Stimulated activated CD8-positive, alpha-beta memory T cell treated with anti-CD3 and anti-CD28 coated beads, Interleukin-7, amount 100 ng/mL, for 48 hours (primary cell): Measurements from ENCODE around the gene PPP2R2C.

ENCODE experiments used
- DNase-seq, 2 donors: peaks; one replicate each; pipeline ENCODE4 v3.0.0-alpha.2; 2020; ENCODE audit warnings: low read depth in 1 of 2; ENCODE audit errors: extremely low read depth in 1 of 2

PPP2R2C gene

DNA sequence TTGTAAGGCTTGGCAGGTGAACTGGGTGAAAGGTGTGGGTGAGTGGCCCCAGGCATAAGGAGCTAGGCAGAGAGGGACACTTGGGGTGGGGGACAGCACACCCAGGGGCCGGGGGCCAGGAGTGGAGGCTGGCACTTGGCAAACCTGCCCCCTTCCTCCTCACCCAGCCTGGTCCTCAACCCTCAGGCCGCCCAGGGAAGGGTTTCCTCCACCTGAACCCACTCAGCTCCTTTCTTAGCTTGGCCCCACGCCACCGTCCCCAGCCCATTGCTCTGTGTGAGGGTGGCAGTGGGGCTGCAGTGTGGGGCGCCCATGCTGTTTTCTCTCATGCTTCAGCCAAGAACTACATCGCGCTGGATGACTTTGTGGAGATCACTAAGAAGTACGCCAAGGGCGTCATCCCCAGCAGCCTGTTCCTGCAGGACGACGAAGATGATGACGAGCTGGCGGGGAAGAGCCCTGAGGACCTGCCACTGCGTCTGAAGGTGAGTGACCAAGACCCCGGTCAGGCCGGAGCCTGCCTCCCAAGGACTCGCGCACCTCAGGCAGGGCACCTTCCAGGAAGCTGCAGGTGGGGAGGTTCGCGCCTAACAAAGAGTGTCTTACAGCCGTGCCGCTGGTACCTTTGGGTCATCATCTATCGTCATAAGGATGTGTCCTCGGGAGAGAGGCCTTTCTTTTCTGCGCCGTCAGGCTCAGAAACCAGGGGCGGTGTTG, 177.6 kb downstream of the PPP2R2C start:
- no peak for DNase-seq

DNA sequence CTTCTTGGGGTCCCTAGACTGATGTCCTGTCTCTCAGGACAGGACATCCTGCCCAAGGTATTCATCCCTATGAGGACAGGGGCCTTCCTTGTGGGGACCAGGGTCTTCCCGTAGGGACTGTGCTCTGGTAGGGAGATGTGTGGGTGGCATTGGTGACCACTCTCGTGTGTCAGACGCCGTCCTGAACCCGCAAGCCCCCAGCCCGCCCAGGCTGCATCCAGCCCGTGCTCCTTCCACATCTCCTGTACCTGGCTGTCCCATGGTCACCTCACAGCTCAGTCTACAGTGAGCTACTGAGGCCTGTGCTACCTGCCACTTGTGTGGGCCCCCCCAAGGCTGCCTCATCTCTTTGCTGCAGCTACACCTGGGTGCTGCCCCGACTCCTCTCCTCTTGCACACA, 178.8 kb downstream of the PPP2R2C start:
- DNase-seq: no peak

DNA sequence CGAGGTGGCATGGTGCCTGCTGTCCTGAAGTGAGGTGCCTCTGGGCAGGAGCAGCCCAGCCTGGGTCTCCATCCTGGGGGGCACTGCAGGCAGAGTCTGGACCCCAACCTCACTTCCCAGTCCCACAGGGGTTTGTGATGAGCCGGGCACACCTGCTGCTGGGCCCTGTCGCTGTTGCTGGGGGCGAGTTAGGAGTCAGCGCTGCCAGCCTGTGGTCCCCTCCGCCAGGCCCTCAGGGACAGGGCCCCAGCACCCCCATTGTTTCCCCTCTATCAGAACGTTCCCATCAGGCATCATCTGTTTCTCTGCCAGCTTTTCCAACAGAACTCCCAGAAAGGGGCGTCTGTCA, 179.3 kb downstream of the PPP2R2C start:
- DNase-seq: no peak

DNA sequence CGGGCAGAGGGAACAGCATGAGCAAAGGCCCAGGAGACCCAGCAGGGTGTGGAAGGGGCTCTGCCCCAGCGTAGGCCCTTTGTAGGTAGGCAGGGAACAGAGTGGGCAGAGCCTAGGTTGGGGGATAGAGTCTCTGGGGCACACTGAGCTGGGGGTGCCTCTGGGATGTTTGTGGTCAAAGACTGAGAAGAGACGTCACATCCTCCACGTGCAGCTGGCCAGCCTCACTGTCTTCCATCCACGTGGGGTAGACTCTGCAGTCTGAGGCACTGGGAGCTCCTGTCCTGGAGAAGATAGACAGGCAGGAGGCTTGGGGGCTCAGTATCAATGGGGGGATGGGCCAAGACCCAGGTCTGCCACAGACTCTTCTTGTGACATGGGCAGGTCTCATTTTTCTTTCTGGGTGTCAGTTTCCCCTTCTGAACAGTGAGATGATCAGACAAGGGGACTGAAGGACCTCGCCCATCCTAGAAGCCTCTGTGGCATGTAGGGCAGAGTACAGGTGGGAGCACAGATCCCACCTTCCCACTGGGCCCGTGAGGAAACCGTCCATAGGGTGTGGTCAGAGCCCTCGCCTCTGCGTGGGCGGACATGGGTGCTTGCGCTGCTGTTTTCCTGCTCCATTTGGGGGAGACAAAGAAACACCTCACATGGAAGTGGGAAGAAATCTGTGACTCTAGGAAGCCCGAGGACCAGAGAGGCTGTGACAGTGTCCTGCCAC, 179.9 kb downstream of the PPP2R2C start:
- DNase-seq: no peak

GRCh38 chr4:6291784-6292297, 180.6 kb downstream of the PPP2R2C start:
- DNase-seq: no peak

GRCh38 chr4:6290769-6291547, 181.5 kb downstream of the PPP2R2C start:
- no peak for DNase-seq

GRCh38 chr4:6290256-6290655, 182.2 kb downstream of the PPP2R2C start:
- no peak for DNase-seq

DNA sequence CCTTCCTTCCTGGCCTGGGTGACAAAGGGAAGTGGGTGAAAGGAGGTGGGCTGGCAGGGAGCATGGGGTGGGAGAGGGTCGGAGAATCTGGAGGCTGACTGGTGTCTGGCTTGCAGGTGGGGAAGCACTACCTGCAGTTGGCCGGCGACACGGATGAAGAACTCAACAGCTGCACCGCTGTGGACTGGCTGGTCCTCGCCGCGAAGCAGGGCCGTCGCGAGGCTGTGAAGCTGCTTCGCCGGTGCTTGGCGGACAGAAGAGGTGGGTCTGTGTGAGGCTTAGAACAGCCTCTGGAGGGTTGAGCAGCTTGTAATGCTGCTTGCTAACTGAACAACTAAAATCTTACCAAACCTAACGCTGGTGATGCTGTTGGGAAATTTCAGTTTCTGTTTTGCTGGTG, 183.5 kb downstream of the PPP2R2C start:
- no peak for DNase-seq

DNA sequence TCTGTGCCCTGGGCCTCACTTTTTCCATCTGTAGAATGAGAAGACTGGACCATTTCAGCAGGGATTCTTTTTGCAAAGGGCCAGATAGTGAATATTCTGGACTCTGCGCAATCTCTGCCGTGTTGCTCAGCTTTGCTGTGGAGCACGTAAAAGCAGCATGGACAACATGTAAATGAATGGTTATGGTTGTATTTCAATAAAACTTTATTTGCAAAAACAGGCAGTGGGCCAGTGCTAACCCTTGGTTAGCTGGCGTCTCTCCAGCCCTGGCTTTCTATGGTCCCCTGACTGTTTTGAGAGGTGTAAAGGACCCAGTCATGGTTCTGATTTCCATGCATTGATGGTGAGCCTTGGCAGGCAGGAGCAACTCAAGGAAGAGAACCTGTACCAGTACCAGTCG, 184.1 kb downstream of the PPP2R2C start:
- DNase-seq: no peak

- DNase-seq: no peak
These were observed 185.2 kb downstream of the PPP2R2C start for GRCh38 chr4:6287017-6287788.

DNA sequence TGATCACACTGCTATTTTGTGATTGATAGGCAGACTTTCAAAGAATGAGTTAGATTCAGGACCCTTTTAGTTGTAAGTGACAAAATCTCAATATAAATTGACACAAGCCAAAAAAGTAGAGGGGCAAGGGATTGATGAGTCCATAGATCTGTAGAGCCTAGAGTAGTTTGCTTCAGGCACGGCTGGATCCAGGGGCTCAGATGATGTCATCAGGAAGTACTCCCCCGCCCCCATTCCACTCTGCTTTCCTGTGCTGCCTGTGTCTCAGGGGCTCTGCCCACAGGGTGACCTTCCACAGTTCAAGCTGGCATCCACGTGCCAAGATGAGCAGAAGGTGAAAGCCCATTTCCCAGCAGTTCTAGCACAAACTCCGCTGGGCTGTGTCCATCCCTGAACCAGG, 189.1 kb downstream of the PPP2R2C start:
- DNase-seq: no peak

DNA sequence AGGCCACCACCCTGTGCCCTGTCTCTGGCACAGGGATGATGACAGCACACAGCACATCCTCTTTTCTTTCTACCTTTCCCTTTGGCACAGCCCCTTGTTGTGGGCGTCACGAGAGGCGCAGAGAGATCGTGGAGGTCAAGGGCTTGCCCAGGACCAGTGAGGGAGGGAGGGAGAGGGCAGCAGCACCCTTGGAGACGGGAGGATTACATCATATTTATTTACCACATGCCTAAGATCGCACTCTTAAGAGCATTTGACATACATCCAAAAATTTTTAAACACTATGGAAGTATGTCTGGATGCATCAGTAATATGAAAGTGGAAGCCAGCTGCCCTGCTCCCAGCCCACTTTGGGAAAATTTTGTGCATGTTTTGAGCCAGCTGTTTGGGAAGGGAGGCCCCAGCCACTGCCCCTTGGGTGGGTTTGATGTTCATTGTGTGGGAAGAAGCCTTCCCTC, 190.1 kb downstream of the PPP2R2C start:
- no peak for DNase-seq

DNA sequence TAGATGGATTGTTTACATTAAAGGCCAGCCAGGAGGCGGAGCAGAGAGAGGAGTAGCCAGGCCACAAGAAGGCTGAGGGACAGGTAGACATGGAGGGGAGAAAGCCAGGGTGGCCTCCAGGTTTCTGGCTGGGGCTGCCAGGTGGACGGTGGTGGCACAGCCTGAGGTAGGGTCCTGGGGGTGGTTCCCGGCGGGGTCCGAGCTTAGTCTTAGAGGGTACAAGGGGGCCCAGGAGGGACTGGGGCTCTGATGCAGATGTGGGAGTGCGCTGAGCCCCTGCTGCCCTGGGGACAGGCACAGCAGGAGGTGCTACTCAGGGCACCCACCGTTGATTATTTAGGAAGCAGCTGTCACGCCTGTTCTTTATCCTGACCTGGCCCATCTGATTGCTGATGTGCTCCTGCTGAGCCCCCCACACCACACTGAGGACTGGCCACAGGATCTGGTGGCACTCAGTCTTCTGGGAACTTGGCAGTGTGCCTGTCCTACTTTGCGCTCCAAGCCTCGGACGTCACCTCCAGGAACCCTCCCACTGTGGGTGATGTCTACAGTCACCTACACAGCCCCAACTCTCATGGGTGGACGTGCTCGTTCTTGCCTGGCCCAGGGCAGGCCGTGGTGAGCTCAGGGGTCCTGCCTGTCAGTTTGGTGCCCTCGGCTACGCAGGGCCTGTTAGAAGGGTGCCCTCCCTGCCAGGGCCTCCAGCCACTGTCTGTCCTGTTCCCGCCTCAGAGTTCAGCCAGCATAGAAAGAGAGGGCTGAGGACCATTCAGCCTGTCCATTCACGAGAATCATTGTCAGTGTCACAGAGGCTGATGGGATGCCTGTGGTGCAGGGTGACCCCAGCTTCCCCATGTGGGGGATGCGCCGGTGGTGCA, 190.7 kb downstream of the PPP2R2C start:
- no peak for DNase-seq

DNA sequence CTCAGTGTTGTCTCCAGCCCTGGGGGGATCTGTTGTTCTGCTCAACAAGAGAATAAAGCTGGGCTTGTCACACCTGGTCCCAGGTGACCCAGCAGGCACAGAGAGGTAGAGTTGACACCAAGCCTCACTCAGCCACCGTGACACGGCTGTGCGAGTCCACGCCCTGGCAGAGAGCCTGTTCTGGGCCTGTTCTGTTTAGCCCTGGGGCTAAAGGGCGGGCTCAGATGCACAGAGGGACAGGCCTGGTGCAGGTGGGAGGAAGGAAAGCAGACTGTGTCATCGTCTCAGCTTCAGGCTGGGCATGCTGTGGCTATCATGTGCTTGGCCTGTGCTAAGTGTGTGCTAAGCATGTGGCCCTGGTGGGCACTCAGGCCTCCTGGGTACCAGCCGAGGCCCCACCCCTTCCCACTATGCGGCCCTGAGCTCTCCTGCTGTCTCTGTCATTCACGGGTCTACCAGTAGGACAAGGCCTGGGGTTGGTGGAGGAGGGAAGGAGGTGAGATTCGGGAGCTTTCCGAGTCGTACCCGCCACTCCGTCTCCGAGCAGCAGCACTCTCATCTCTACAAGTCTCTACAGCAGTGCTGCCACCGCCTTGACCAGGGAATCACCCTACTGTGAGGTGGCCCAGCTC, 191.9 kb downstream of the PPP2R2C start:
- no peak for DNase-seq

DNA sequence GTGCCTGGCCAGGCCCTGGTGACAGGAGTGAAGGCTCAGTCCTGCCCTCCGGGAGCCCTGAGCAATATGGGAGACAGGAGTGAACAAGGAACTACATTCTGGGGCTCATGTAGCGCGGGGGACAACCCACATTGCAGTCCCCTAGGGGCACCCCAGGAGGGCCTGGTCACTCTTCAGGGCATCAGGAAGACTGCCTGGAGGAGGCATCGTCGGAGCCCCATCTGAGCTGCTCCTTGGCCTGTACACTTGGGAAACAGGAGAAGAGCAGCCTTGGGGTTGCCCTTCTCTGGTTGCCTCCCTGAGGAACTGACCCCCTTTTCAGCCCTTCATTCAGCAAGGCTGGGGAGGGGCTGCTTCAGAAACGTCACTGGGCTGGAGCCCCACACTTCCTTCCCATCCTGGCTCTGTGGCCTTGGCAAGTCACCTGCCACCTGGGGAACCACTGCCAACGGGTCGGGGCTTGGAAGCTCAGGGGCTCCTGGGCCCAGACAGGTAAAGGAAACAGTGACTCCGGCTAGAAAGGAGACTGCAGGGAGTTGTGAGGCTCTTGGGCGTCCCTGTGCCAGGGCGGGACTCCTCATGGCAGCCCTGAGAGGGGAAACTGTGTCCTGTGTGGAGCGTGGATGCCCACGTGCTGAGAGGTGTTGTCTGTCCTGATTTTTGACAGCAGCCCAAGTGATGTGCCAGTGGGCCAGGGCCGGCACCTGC, 192.7 kb downstream of the PPP2R2C start:
- DNase-seq: no peak

DNA sequence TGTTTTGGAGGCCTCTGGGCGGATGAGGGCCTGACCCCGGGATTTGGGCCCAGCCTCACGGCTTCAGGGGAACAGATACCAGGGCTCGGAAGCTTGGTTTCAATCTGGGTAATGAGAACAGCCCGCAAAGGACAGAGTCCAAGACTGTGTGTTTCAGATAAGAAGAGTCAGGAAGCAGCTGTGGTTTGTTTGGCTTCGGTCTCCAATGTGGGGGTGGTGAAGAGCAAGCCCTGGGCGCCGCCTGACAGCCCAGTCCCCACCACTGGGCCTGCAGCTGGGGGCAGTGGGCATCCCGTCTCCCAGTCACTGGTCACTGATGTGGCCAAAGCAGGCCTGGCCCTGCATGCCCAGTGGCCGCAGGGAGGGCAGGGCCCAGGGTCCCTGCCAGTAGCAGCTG, 193.6 kb downstream of the PPP2R2C start:
- DNase-seq: no peak

- no peak for DNase-seq
These were observed 194.2 kb downstream of the PPP2R2C start for GRCh38 chr4:6277935-6278800.
